ENCODE measurements around the gene DYNLT5. TPM values are rescaled to one million over a fixed set of nuclear protein-coding genes. Genes with fewer than 3 reads are reported as not detected.

Gene DYNLT5
- total RNA-seq, 1 experiment from 2014 or later = 0.83 TPM

- Histone ChIP-seq H3K27ac (ENCODE audit: insufficient read length, low read depth, low read length) (no peak overlapping the region), H3K4me2 (ENCODE audit: insufficient read depth, insufficient read length, low read length) (no peak overlapping the region), H3K14ac (ENCODE audit: insufficient read depth, low read length) (no peak overlapping the region), H3K56ac (ENCODE audit: insufficient read length, low read depth, low read length) (no peak overlapping the region), H2BK15ac (ENCODE audit: low read depth, low read length) (no peak overlapping the region), H2AK5ac (ENCODE audit: insufficient read length, low read length) (no peak overlapping the region), H2BK5ac (ENCODE audit: insufficient read length, low read length) (no peak overlapping the region), H2BK20ac (ENCODE audit: low read depth, low read length, poor library complexity, severe bottlenecking) (no peak overlapping the region), H3K18ac (ENCODE audit: insufficient read length, low read depth, low read length) (no peak overlapping the region), H3K23me2 (ENCODE audit: insufficient read length, low read depth, low read length, poor library complexity, severe bottlenecking) (no peaks in the 10 kb centered on the region), H4K8ac (replicated peaks; ENCODE audit: insufficient read length, low read depth, low read length) (no peak overlapping the region), H3T11ph (ENCODE audit: low read length) (no peak overlapping the region), H2AFZ (ENCODE audit: low read length) (no peak overlapping the region), H3K79me2 (ENCODE audit: insufficient read depth, low read length) (no peaks in the 10 kb centered on the region), H4K20me1 (ENCODE audit: control insufficient read depth, insufficient read depth, insufficient read length) (no peaks in the 10 kb centered on the region), H3K4ac (ENCODE audit: low read depth, low read length) (no peak overlapping the region), H3K9me3 (ENCODE audit: control insufficient read depth, low read depth, low read length) (no peaks in the 10 kb centered on the region), H4K91ac (ENCODE audit: insufficient read length, low read depth, low read length) (no peak overlapping the region), H3K27me3 (ENCODE audit: insufficient read depth, low read length) (no peaks in the 10 kb centered on the region), H4K5ac (ENCODE audit: insufficient read length, low read depth, low read length) (no peak overlapping the region), H3K23ac (ENCODE audit: insufficient read length, low read depth, low read length) (no peak overlapping the region), H2BK120ac (ENCODE audit: low read depth, low read length, poor library complexity, severe bottlenecking) (no peak overlapping the region), H3K4me1 (ENCODE audit: insufficient read depth, low read length) (no peaks in the 10 kb centered on the region), H2BK12ac (ENCODE audit: insufficient read length, low read depth, low read length) (no peak overlapping the region), H3K9ac (ENCODE audit: extremely low read depth, insufficient read length, low read length) (no peak overlapping the region), H3K79me1 (ENCODE audit: insufficient read depth, low read depth, low read length, poor library complexity, severe bottlenecking) (no peaks in the 10 kb centered on the region)
- no peak for TF ChIP-seq CTCF (conservative IDR thresholded peaks at IDR 0.05)
- no peak overlapping the region for H3K4me3 Mint-ChIP-seq
- H3K4me1 Mint-ChIP-seq = no peaks in the 10 kb centered on the region
- no peak overlapping the region for H3K27ac Mint-ChIP-seq
- H3K9me3 Mint-ChIP-seq = peaks cover 0 to 3% of the 10 kb centered on the region in 2 experiments; a peak in 2 of 5 replicates
- DNase-seq = no peak
- H3K36me3 Mint-ChIP-seq (ENCODE audit: insufficient read depth in 1 of 3, low read depth in 3 of 3) = no peaks in the 10 kb centered on the region; a peak in 1 of 7 replicates
- no CpG with 5 or more reads among the region's 1 CpG for WGBS (ENCODE audit: extremely low coverage, insufficient read length, low lambda C conversion rate)
- peaks cover 2% of the 10 kb centered on the region; the same call in 1 of the 2 replicates for H3K27me3 Mint-ChIP-seq (ENCODE audit: low read depth)
Observed at GRCh38 chr1:66758241-66758755, 6.0 kb downstream of the DYNLT5 start.
